HCT116 (cell line): ENCODE data around the gene CRYBA4.

Experiments
- JUND ChIP-seq: IDR thresholded peaks from 2 replicates; pipeline ENCODE4 v1.6.1; 2012
- POLR2AphosphoS5 ChIP-seq: IDR thresholded peaks from 2 replicates; pipeline ENCODE4 v1.6.1; 2011; ENCODE audit warnings: mild to moderate bottlenecking, low read depth, low read length, moderate library complexity
- YY1 ChIP-seq: IDR thresholded peaks from 2 replicates; pipeline ENCODE4 v1.6.1; 2011; ENCODE audit warnings: low read length, low read depth, moderate library complexity, mild to moderate bottlenecking; ENCODE audit not compliant: insufficient replicate concordance; ENCODE audit errors: extremely low read depth
- ZNF274 ChIP-seq: fragments of 200-500 bp; sonication (Bioruptor generic); IDR thresholded peaks from 2 replicates; pipeline ENCODE4 v1.6.1; 2014; ENCODE audit warnings: mild to moderate bottlenecking, low read depth, low read length, inconsistent platforms
- TF ChIP-seq, protein P1 (sequence below), 3 experiments: fragments of 200-600 bp in 1 of 3; sonication (generic) in 1 of 3; IDR thresholded peaks in 2 of 3; conservative IDR thresholded peaks in 1 of 3; 2 replicates each; pipeline ENCODE4 v1.5.1; 2012 to 2017; ENCODE audit warnings: low read depth in 2 of 3, low read length in 2 of 3, antibody characterized with exemption in 1 of 3, borderline replicate concordance in 1 of 3, control low read depth in 1 of 3, mild to moderate bottlenecking in 1 of 3, mixed read lengths in 1 of 3, mixed run types in 1 of 3, moderate library complexity in 1 of 3; ENCODE audit not compliant: insufficient read depth in 1 of 3

GRCh38 chr22:26631282-26631681 lies 9.5 kb downstream of the CRYBA4 start:
- TF ChIP-seq, protein P1, sequence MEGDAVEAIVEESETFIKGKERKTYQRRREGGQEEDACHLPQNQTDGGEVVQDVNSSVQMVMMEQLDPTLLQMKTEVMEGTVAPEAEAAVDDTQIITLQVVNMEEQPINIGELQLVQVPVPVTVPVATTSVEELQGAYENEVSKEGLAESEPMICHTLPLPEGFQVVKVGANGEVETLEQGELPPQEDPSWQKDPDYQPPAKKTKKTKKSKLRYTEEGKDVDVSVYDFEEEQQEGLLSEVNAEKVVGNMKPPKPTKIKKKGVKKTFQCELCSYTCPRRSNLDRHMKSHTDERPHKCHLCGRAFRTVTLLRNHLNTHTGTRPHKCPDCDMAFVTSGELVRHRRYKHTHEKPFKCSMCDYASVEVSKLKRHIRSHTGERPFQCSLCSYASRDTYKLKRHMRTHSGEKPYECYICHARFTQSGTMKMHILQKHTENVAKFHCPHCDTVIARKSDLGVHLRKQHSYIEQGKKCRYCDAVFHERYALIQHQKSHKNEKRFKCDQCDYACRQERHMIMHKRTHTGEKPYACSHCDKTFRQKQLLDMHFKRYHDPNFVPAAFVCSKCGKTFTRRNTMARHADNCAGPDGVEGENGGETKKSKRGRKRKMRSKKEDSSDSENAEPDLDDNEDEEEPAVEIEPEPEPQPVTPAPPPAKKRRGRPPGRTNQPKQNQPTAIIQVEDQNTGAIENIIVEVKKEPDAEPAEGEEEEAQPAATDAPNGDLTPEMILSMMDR (IDR thresholded peaks at IDR 0.05 in 2 of 3, conservative IDR thresholded peaks at IDR 0.05 in 1 of 3; ENCODE audit: borderline replicate concordance in 1 of 3, insufficient read depth in 1 of 3, low read depth in 2 of 3, low read length in 2 of 3), result no peak
- TF ChIP-seq POLR2AphosphoS5, result no peak
- TF ChIP-seq YY1, result no peak
- TF ChIP-seq ZNF274, result no peak
- TF ChIP-seq JUND, result no peak
